SU-DHL-6 (cell line): Measurements from ENCODE around the gene NR5A2.

Experiments used
- CTCF ChIP-seq: fragments of 200-600 bp; sonication (generic); IDR thresholded peaks from one replicate; pipeline ENCODE4 v1.5.1; 2017; ENCODE audit warnings: antibody characterized with exemption, mild to moderate bottlenecking, low read length, moderate library complexity; ENCODE audit not compliant: insufficient read depth, poor library complexity, severe bottlenecking
- EZH2phosphoT487 ChIP-seq: fragments of 200-600 bp; sonication (generic), shearing (Covaris generic); conservative IDR thresholded peaks from 2 replicates; pipeline ENCODE4 v1.6.1; 2018; ENCODE audit warnings: mild to moderate bottlenecking, antibody characterized with exemption, low read length, moderate library complexity, mixed read lengths

GRCh38 chr1:200021577-200022238, 5.8 kb upstream of the NR5A2 start:
- TF ChIP-seq CTCF (no peak), EZH2phosphoT487 (no peak)
